Calu3 (cell line): ENCODE measurements around the gene SMAD2. TPM values are rescaled to one million over a fixed set of nuclear protein-coding genes. Genes with fewer than 3 reads are reported as not detected.

Source experiments
- BruUV-seq: library from RNA; stranded (reverse); fragments of 400-500 nt; replicated peaks from 2 replicates; lab custom pipeline; 2021; lab: Mats Ljungman, UMichigan
- CTCF ChIA-PET: fragments of 300-600 bp; sonication (Branson Sonifier 250); formaldehyde crosslinking; loops from one replicate; lab custom pipeline; 2022; ENCODE audit warnings: antibody characterized with exemption; lab: Charles Lee
- DNase-seq: peaks from one replicate; pipeline ENCODE4 v3.0.0; 2022
- H3K27ac Mint-ChIP-seq: one replicate; pipeline ENCODE4 v1.8.0; 2022; ENCODE audit warnings: mixed read lengths; ENCODE audit not compliant: unreplicated experiment
- H3K27me3 Mint-ChIP-seq: one replicate; pipeline ENCODE4 v1.8.0; 2022; ENCODE audit warnings: mixed read lengths; ENCODE audit not compliant: unreplicated experiment
- H3K36me3 Mint-ChIP-seq: one replicate; pipeline ENCODE4 v1.8.0; 2022; ENCODE audit warnings: mild to moderate bottlenecking, moderate library complexity, mixed read lengths; ENCODE audit not compliant: insufficient read depth, unreplicated experiment
- H3K4me1 Mint-ChIP-seq: one replicate; pipeline ENCODE4 v1.8.0; 2022; ENCODE audit warnings: mild to moderate bottlenecking, low read depth, mixed read lengths; ENCODE audit not compliant: unreplicated experiment
- H3K4me3 Mint-ChIP-seq: one replicate; pipeline ENCODE4 v1.8.0; 2022; ENCODE audit warnings: mild to moderate bottlenecking, low read depth, moderate library complexity, mixed read lengths; ENCODE audit not compliant: unreplicated experiment
- H3K9me3 Mint-ChIP-seq: one replicate; pipeline ENCODE4 v1.8.0; 2022; ENCODE audit warnings: low read depth, mixed read lengths; ENCODE audit not compliant: unreplicated experiment
- CTCF ChIP-seq: fragments of 200-600 bp; IDR thresholded peaks from one replicate; pipeline ENCODE4 v1.8.0; 2022; ENCODE audit warnings: antibody characterized with exemption; ENCODE audit not compliant: unreplicated experiment
- intact Hi-C: fragments of 100-400 bp; cut with micrococcal nuclease; formaldehyde crosslinking; loops from one replicate; pipeline ENCODE4 v1.10.0; 2022; ENCODE audit not compliant: unreplicated experiment
- total RNA-seq: library from RNA; stranded (reverse); gene quantifications from 2 replicates; pipeline ENCODE4 v1.2.3, GENCODE V29; 2022

Gene SMAD2
- total RNA-seq, 1 experiment from 2014 or later, result 134 TPM

GRCh38 chr18:47909484-47909883 is 21.0 kb downstream of the SMAD2 start:
- DNase-seq, result no peak
- intact Hi-C loops, result no loop called here
- no TSS peak for BruUV-seq
- TF ChIP-seq CTCF, result no peak
- no peaks in the 10 kb centered on the region for H3K36me3 Mint-ChIP-seq
- H3K27ac Mint-ChIP-seq, result no peak overlapping the region
- CTCF ChIA-PET, result no interaction called here
- peaks cover 8% of the 10 kb centered on the region for H3K4me1 Mint-ChIP-seq
- H3K27me3 Mint-ChIP-seq, result no peaks in the 10 kb centered on the region
- peaks cover 6% of the 10 kb centered on the region for H3K9me3 Mint-ChIP-seq
- no peak overlapping the region for H3K4me3 Mint-ChIP-seq

DNA sequence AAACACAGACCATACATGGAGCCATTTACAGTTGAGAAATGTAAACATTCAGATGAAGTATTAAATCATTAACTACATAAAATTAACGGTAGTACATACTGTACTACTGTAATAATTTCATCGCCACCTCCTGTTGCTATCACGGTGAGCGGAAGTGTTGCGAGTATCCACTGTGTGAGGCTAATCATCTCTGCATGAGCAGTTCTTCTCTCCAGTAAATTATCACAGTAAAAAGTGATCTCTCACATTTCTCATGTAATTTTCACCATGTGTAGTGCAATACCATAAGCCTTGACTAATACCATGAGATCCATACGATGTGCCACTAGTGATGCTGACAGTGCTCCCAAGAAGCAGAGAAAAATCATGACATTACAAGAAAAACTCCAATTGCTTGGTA is 21.9 kb downstream of the SMAD2 start:
- BruUV-seq, result no TSS peak
- no peaks in the 10 kb centered on the region for H3K27me3 Mint-ChIP-seq
- peaks cover 9% of the 10 kb centered on the region for H3K4me1 Mint-ChIP-seq
- H3K4me3 Mint-ChIP-seq, result no peak overlapping the region
- intact Hi-C loops, result no loop called here
- CTCF ChIA-PET, result no interaction called here
- no peaks in the 10 kb centered on the region for H3K36me3 Mint-ChIP-seq
- no peak for DNase-seq
- no peak for TF ChIP-seq CTCF
- peaks cover 6% of the 10 kb centered on the region for H3K9me3 Mint-ChIP-seq
- no peak overlapping the region for H3K27ac Mint-ChIP-seq

GRCh38 chr18:47906408-47906807 is 24.1 kb downstream of the SMAD2 start:
- Mint-ChIP-seq H3K9me3 (peaks cover 13% of the 10 kb centered on the region), H3K4me3 (no peak overlapping the region), H3K27ac (no peak overlapping the region), H3K4me1 (peaks cover 12% of the 10 kb centered on the region), H3K36me3 (peaks cover 8% of the 10 kb centered on the region), H3K27me3 (no peaks in the 10 kb centered on the region)
- BruUV-seq, result no TSS peak
- no peak for DNase-seq
- TF ChIP-seq CTCF, result no peak
- intact Hi-C loops, result no loop called here
- CTCF ChIA-PET, result no interaction called here

DNA sequence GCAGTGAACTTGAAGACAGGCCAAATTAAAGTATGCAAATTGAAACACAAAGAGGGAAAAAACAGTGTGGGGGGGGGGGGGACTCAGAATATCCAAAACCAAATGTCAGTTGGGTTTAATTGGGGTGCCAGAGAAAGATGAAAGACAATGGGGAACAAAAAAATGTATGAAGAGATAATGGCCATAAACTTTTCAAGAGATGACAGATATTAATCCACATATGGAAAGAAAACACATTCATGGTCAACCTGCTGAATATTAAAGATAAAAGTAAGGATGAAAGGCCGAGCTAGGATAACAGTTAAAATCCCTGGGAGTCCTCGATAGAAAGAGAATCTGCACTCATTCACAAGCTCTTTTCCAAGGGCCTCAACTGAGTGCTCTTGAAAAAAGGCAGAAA is 26.6 kb downstream of the SMAD2 start:
- Mint-ChIP-seq H3K9me3 (peaks cover 13% of the 10 kb centered on the region), H3K27me3 (no peaks in the 10 kb centered on the region), H3K36me3 (peaks cover 10% of the 10 kb centered on the region), H3K4me1 (peaks cover 33% of the 10 kb centered on the region), H3K27ac (no peak overlapping the region), H3K4me3 (no peak overlapping the region)
- no peak for TF ChIP-seq CTCF
- BruUV-seq, result no TSS peak
- intact Hi-C loops, result no loop called here
- DNase-seq, result no peak
- CTCF ChIA-PET, result no interaction called here
